Measurements from ENCODE around the gene PDE8B.

GRCh38 chr5:77353251-77353650 lies 142.8 kb downstream of the PDE8B start:
- TF ChIP-seq, protein P1, sequence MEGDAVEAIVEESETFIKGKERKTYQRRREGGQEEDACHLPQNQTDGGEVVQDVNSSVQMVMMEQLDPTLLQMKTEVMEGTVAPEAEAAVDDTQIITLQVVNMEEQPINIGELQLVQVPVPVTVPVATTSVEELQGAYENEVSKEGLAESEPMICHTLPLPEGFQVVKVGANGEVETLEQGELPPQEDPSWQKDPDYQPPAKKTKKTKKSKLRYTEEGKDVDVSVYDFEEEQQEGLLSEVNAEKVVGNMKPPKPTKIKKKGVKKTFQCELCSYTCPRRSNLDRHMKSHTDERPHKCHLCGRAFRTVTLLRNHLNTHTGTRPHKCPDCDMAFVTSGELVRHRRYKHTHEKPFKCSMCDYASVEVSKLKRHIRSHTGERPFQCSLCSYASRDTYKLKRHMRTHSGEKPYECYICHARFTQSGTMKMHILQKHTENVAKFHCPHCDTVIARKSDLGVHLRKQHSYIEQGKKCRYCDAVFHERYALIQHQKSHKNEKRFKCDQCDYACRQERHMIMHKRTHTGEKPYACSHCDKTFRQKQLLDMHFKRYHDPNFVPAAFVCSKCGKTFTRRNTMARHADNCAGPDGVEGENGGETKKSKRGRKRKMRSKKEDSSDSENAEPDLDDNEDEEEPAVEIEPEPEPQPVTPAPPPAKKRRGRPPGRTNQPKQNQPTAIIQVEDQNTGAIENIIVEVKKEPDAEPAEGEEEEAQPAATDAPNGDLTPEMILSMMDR (IDR thresholded peaks at IDR 0.05 in 4 of 5, conservative IDR thresholded peaks at IDR 0.05 in 1 of 5): no peak
- no peak for TF ChIP-seq POLR2A (IDR thresholded peaks at IDR 0.05)

Data from gastrocnemius medialis (tissue), 4 donors.